Mammary epithelial cell (primary cell): Measurements from ENCODE around the gene EHMT1.

Source experiments
- CTCF ChIP-seq, 2 donors: IDR thresholded peaks in 1 of 2; conservative IDR thresholded peaks in 1 of 2; 2 replicates each; pipeline ENCODE4 v1.5.1; 2011 to 2012; ENCODE audit warnings: inconsistent platforms in 2 of 2, low read length in 2 of 2, mild to moderate bottlenecking in 2 of 2, control low read depth in 1 of 2, low read depth in 1 of 2; ENCODE audit not compliant: insufficient read depth in 1 of 2; ENCODE audit errors: extremely low read depth in 1 of 2
- EZH2 ChIP-seq: IDR thresholded peaks from 2 replicates; pipeline ENCODE4 v1.6.1; 2012; ENCODE audit warnings: low read length, inconsistent platforms, borderline replicate concordance

GRCh38 chr9:137705906-137706305 lies 87.1 kb downstream of the EHMT1 start:
- TF ChIP-seq CTCF (conservative IDR thresholded peaks at IDR 0.05 in 1 of 2, IDR thresholded peaks at IDR 0.05 in 1 of 2; ENCODE audit: extremely low read depth in 1 of 2, insufficient read depth in 1 of 2, low read depth in 1 of 2, low read length in 2 of 2) = no peak
- TF ChIP-seq EZH2 = no peak
